ENCODE measurements around the gene NAP1L5. TPM values are rescaled to one million over a fixed set of nuclear protein-coding genes. Genes with fewer than 3 reads are reported as not detected.

NAP1L5 gene
- total and polyA plus RNA-seq, 9 of the 15 experiments (the other 6 are each of a cell fraction or from before 2014, with no cell fraction given) = 2.4 to 10.6 (median 7.0) TPM

- Histone ChIP-seq H4K20me1 (replicated peaks; ENCODE audit: control insufficient read depth, insufficient read depth, low read length) (no peaks in the 10 kb centered on the region), H3K9ac (ENCODE audit: insufficient read depth in 1 of 2, low read depth in 2 of 2, low read length in 2 of 2) (no peak overlapping the region), H3K4me3 (no peak overlapping the region), H3K9me3 (replicated peaks; ENCODE audit: control insufficient read depth, insufficient read depth, low read depth, low read length) (no peaks in the 10 kb centered on the region; the same call in 1 of the 2 replicates), H3K9me1 (ENCODE audit: control insufficient read depth, insufficient read depth, low read length) (no peaks in the 10 kb centered on the region), H3K79me2 (ENCODE audit: control insufficient read depth, insufficient read depth, low read length) (no peaks in the 10 kb centered on the region), H3K4me1 (replicated peaks in 1 of 2; ENCODE audit: control insufficient read depth in 2 of 2, insufficient read depth in 2 of 2, low read length in 2 of 2) (peaks cover 0 to 2% of the 10 kb centered on the region in 2 experiments; a peak in 1 of 5 replicates), H3K27me3 (ENCODE audit: control insufficient read depth in 2 of 2, insufficient read depth in 2 of 2, low read length in 2 of 2) (no peaks in the 10 kb centered on the region), H3K4me2 (ENCODE audit: insufficient read depth, low read length) (no peak overlapping the region), H2AFZ (ENCODE audit: low read depth, low read length) (no peak overlapping the region), H3K36me3 (ENCODE audit: control insufficient read depth, insufficient read depth, low read length) (no peaks in the 10 kb centered on the region), H3K27ac (ENCODE audit: extremely low read depth, low read depth, low read length) (no peak overlapping the region)
- 69% methylated on average over 2 of the region's 2 CpGs for WGBS (ENCODE audit: insufficient coverage, low coverage, missing lambda C conversion rate)
- BruUV-seq (replicated peaks) = no TSS peak
- FAIRE-seq (peak; percentile 11), ATAC-seq (no peak), DNase-seq (ENCODE audit: extremely low read depth in 1 of 4, low spot score in 3 of 4) (no peak)
- TF ChIP-seq MAFG (tag; conservative IDR thresholded peaks at IDR 0.05) (0 out of 2 replicates have a peak, but pooled peaks have one; percentile 6), MCM3 (IDR thresholded peaks at IDR 0.05) (no peak), NFE2 (IDR thresholded peaks at IDR 0.05; ENCODE audit: low read depth) (0 out of 2 replicates have a peak, but pooled peaks have one; percentile 11), ZNF316 (IDR thresholded peaks at IDR 0.05) (peak; percentile 58), C11orf30 (IDR thresholded peaks at IDR 0.05; ENCODE audit: low read depth) (peak; percentile 36)
- ChIA-PET POLR2A (interaction anchor here (1.0 kb wide), 1 partner anchor 23 kb away, joined by 4 read pairs; no protein-coding TSS in a partner anchor), CTCF (ENCODE audit: low intra/inter-chr PET ratio) (no interaction called here)
- intact Hi-C loops (cut with micrococcal nuclease) = loop anchor here (10.0 kb wide), 1 partner anchor 119 kb away; no protein-coding TSS in a partner anchor
- in situ Hi-C loops (cut with MboI) = no loop called here
These were observed 22.1 kb downstream of the NAP1L5 start for GRCh38 chr4:88675543-88675942.

- intact Hi-C loops (cut with micrococcal nuclease) (loop anchor here (5.0 to 10.0 kb wide), 2 partner anchors 120 to 347 kb away; no protein-coding TSS in a partner anchor), in situ Hi-C loops (cut with MboI) (no loop called here)
- no peak overlapping the region for H3K4me2 ChIP-seq (ENCODE audit: insufficient read depth, low read length)
- no TSS peak for BruUV-seq (replicated peaks)
- H3K27me3 ChIP-seq (ENCODE audit: control insufficient read depth in 2 of 2, insufficient read depth in 2 of 2, low read length in 2 of 2) = no peaks in the 10 kb centered on the region
- H2AFZ ChIP-seq (ENCODE audit: low read depth, low read length) = no peak overlapping the region
- no peaks in the 10 kb centered on the region for H3K36me3 ChIP-seq (ENCODE audit: control insufficient read depth, insufficient read depth, low read length)
- FAIRE-seq = no peak
- H3K9me3 ChIP-seq (replicated peaks; ENCODE audit: control insufficient read depth, insufficient read depth, low read depth, low read length) = no peaks in the 10 kb centered on the region; the same call in 1 of the 2 replicates
- TF ChIP-seq SMARCC2 (IDR thresholded peaks at IDR 0.05; ENCODE audit: low read depth) (no peak), TFAM (CRISPR knock-in tag; conservative IDR thresholded peaks at IDR 0.05) (no peak)
- no peaks in the 10 kb centered on the region for H3K79me2 ChIP-seq (ENCODE audit: control insufficient read depth, insufficient read depth, low read length)
- DNase-seq (ENCODE audit: extremely low read depth in 1 of 4, low spot score in 3 of 4) = no peak
- no peaks in the 10 kb centered on the region for H4K20me1 ChIP-seq (replicated peaks; ENCODE audit: control insufficient read depth, insufficient read depth, low read length)
- H3K27ac ChIP-seq (ENCODE audit: extremely low read depth, low read depth, low read length) = no peak overlapping the region
- 39% methylated on average over 2 of the region's 2 CpGs for WGBS (ENCODE audit: insufficient coverage, low coverage, missing lambda C conversion rate)
- no peak overlapping the region for H3K9ac ChIP-seq (ENCODE audit: insufficient read depth in 1 of 2, low read depth in 2 of 2, low read length in 2 of 2)
- CTCF ChIA-PET (ENCODE audit: low intra/inter-chr PET ratio) = no interaction called here
- ATAC-seq = no peak
- POLR2A ChIA-PET = interaction anchor here (1.0 kb wide), 1 partner anchor 23 kb away, joined by 4 read pairs; no protein-coding TSS in a partner anchor
- H3K4me1 ChIP-seq (replicated peaks in 1 of 2; ENCODE audit: control insufficient read depth in 2 of 2, insufficient read depth in 2 of 2, low read length in 2 of 2) = peaks cover 0 to 2% of the 10 kb centered on the region in 2 experiments; a peak in 1 of 5 replicates
- no peak overlapping the region for H3K4me3 ChIP-seq
- no peaks in the 10 kb centered on the region for H3K9me1 ChIP-seq (ENCODE audit: control insufficient read depth, insufficient read depth, low read length)
These were observed 22.6 kb downstream of the NAP1L5 start for GRCh38 chr4:88674979-88675378.

Data from K562 (cell line).